ENCODE data around the gene COL9A2.
"Not testable (repeated sequence)": the region's sequence is repeated elsewhere in the genome, so short reads cannot be mapped to it uniquely, and the experiment has no call there.

The COL9A2 gene

DNA sequence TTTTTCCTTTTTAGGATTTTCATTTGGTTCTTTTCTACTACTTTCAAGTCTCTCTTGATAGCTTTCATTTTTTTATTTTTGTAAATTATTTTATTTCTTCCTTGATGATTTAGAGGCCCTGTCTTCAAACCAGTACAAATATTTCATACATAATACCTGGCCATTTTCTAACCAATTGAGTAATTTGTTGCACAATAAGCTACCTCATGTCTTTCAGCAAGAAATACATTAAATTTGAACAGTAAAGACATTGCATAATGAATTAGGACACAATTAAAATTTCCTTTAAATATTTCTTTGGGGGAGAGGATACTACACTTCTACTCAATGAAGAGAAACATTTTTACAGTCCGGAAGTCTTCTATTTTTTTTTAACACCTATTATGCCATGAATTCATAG lies 15.6 kb upstream of the COL9A2 start:
- no peak overlapping the region for H3K4me3 Mint-ChIP-seq
- no peaks in the 10 kb centered on the region for H3K4me1 Mint-ChIP-seq
- peaks cover 12% of the 10 kb centered on the region for H3K27me3 Mint-ChIP-seq (ENCODE audit: low read depth)
- no peaks in the 10 kb centered on the region for H3K36me3 Mint-ChIP-seq (ENCODE audit: low read depth)
- no peak overlapping the region for H3K27ac Mint-ChIP-seq
- no peak for TF ChIP-seq CTCF (IDR thresholded peaks at IDR 0.05; ENCODE audit: unreplicated experiment in 3 of 3)
- H3K9me3 Mint-ChIP-seq: peaks cover 18% of the 10 kb centered on the region

GRCh38 chr1:40331403-40331802 lies 14.3 kb upstream of the COL9A2 start:
- H3K4me1 Mint-ChIP-seq; H3K36me3 Mint-ChIP-seq (ENCODE audit: low read depth); H3K27ac Mint-ChIP-seq; H3K27me3 Mint-ChIP-seq (ENCODE audit: low read depth); H3K4me3 Mint-ChIP-seq: not testable (repeated sequence)
- H3K9me3 Mint-ChIP-seq: peaks cover 20% of the 10 kb centered on the region

- Mint-ChIP-seq H3K27ac (no peak overlapping the region), H3K4me1 (peaks cover 21% of the 10 kb centered on the region), H3K9me3 (no peaks in the 10 kb centered on the region), H3K27me3 (ENCODE audit: low read depth) (peaks cover 56% of the 10 kb centered on the region), H3K36me3 (ENCODE audit: low read depth) (no peaks in the 10 kb centered on the region), H3K4me3 (no peak overlapping the region)
- TF ChIP-seq CTCF (IDR thresholded peaks at IDR 0.05; ENCODE audit: unreplicated experiment in 3 of 3): no peak
Measured at GRCh38 chr1:40318970-40319621, 2.0 kb upstream of the COL9A2 start.

GRCh38 chr1:40318476-40318875 lies 1.4 kb upstream of the COL9A2 start:
- no peak overlapping the region for H3K27ac Mint-ChIP-seq
- no peaks in the 10 kb centered on the region for H3K36me3 Mint-ChIP-seq (ENCODE audit: low read depth)
- H3K9me3 Mint-ChIP-seq: no peaks in the 10 kb centered on the region
- no peak for TF ChIP-seq CTCF (IDR thresholded peaks at IDR 0.05; ENCODE audit: unreplicated experiment in 3 of 3)
- no peak overlapping the region for H3K4me3 Mint-ChIP-seq
- H3K27me3 Mint-ChIP-seq (ENCODE audit: low read depth): peaks cover 60% of the 10 kb centered on the region
- peaks cover 21% of the 10 kb centered on the region for H3K4me1 Mint-ChIP-seq

DNA sequence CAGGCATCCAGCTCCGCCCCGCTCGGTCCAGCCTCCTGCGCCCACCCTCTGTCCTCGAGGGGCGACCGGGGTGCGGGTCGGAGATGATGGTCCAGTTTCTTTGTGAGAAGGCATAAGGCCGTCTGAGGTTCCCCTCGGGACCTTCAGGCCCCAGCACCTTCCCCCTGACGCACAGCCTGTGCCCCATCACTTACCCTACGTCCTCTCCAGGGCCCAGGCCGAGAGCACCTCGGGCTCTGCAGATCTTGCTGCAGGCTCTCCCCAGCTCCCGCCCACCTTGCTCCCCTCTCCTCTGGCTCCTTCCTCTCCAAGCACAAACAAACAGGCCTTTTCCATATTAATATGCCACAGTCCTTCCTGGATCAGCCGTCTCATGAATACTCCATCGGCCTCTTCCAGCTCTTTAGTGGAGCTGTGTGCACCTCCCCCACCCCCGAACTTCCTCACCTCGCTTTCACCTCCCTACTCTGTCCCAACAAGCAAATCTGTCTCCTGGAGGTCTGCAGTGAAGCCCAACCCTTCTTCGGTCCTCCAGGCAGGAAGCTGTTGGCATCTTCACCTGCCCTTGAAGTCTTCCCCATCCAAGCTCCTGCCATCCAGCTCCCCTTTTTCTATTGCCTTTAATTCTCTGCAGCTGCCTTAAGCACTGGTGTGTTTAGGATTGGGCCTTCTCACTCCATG lies 448 bp upstream of the COL9A2 start:
- Mint-ChIP-seq H3K4me3 (peak overlapping the region; percentile 49 to 79 (median 75)), H3K27ac (peak overlapping the region in 1 of 3 experiments; percentile 41), H3K4me1 (peaks cover 21% of the 10 kb centered on the region), H3K27me3 (ENCODE audit: low read depth) (peaks cover 60% of the 10 kb centered on the region), H3K36me3 (ENCODE audit: low read depth) (no peaks in the 10 kb centered on the region), H3K9me3 (no peaks in the 10 kb centered on the region)
- TF ChIP-seq CTCF (IDR thresholded peaks at IDR 0.05; ENCODE audit: unreplicated experiment in 3 of 3): no peak

- no peaks in the 10 kb centered on the region for H3K36me3 Mint-ChIP-seq (ENCODE audit: low read depth)
- no peak for TF ChIP-seq CTCF (IDR thresholded peaks at IDR 0.05; ENCODE audit: unreplicated experiment in 3 of 3)
- peak overlapping the region; percentile 78 to 88 (median 84) for H3K4me3 Mint-ChIP-seq
- H3K27me3 Mint-ChIP-seq (ENCODE audit: low read depth): peaks cover 60% of the 10 kb centered on the region
- peaks cover 21% of the 10 kb centered on the region for H3K4me1 Mint-ChIP-seq
- H3K9me3 Mint-ChIP-seq: no peaks in the 10 kb centered on the region
- H3K27ac Mint-ChIP-seq: peak overlapping the region; percentile 65 to 89 (median 82)
Measured at GRCh38 chr1:40315795-40316594, 1.1 kb downstream of the COL9A2 start.

Measured in nephron (organoid).